KMS-11 (cell line): ENCODE data around the gene OR4N5.
"Not testable (repeated sequence)": the region's sequence is repeated elsewhere in the genome, so short reads cannot be mapped to it uniquely, and the experiment has no call there.

Source experiments
- H2AFZ ChIP-seq: fragments of 200-600 bp; sonication (generic); 2 replicates; pipeline ENCODE4 v1.6.1; 2016; ENCODE audit warnings: antibody characterized with exemption, mixed run types, low read depth
- H3K27ac ChIP-seq: fragments of 200-600 bp; sonication (generic); 2 replicates; pipeline ENCODE4 v1.6.1; 2016; ENCODE audit warnings: mild to moderate bottlenecking, mixed run types
- H3K27me3 ChIP-seq: fragments of 200-600 bp; sonication (generic); 2 replicates; pipeline ENCODE4 v1.6.1; 2017; ENCODE audit warnings: mild to moderate bottlenecking, low read depth, mixed run types, moderate library complexity; ENCODE audit not compliant: insufficient read depth
- H3K36me3 ChIP-seq: fragments of 200-600 bp; sonication (generic); 2 replicates; pipeline ENCODE4 v1.6.1; 2017; ENCODE audit warnings: mild to moderate bottlenecking, mixed run types; ENCODE audit not compliant: insufficient read depth
- H3K4me1 ChIP-seq: fragments of 200-600 bp; sonication (generic); 2 replicates; pipeline ENCODE4 v1.6.1; 2016; ENCODE audit warnings: mild to moderate bottlenecking, low read depth, mixed run types; ENCODE audit not compliant: poor library complexity, severe bottlenecking
- H3K4me2 ChIP-seq: fragments of 200-600 bp; sonication (generic); 2 replicates; pipeline ENCODE4 v1.7.0; 2016; ENCODE audit warnings: mild to moderate bottlenecking, mixed run types
- H3K4me3 ChIP-seq: fragments of 200-600 bp; sonication (generic); IDR thresholded peaks from 2 replicates; pipeline ENCODE4 v1.6.1; 2017; ENCODE audit warnings: low read depth, low read length, mixed read lengths; ENCODE audit not compliant: insufficient read depth
- H3K79me2 ChIP-seq: fragments of 200-600 bp; sonication (generic); 2 replicates; pipeline ENCODE4 v1.6.1; 2016; ENCODE audit warnings: low read depth, mixed run types; ENCODE audit not compliant: insufficient read depth
- H3K9ac ChIP-seq: fragments of 200-600 bp; sonication (generic); 2 replicates; pipeline ENCODE4 v1.6.1; 2016; ENCODE audit warnings: mild to moderate bottlenecking, mixed run types
- H4K20me1 ChIP-seq: fragments of 200-600 bp; sonication (generic); 2 replicates; pipeline ENCODE4 v1.6.1; 2016; ENCODE audit warnings: mild to moderate bottlenecking, mixed run types; ENCODE audit not compliant: insufficient read depth
- TF ChIP-seq, protein P1 (sequence below): fragments of 200-600 bp; sonication (generic); conservative IDR thresholded peaks from 2 replicates; pipeline ENCODE4 v1.6.1; 2017; ENCODE audit warnings: low read depth, mild to moderate bottlenecking, antibody characterized with exemption, low read length, moderate library complexity, mixed read lengths

OR4N5 gene, protein sequence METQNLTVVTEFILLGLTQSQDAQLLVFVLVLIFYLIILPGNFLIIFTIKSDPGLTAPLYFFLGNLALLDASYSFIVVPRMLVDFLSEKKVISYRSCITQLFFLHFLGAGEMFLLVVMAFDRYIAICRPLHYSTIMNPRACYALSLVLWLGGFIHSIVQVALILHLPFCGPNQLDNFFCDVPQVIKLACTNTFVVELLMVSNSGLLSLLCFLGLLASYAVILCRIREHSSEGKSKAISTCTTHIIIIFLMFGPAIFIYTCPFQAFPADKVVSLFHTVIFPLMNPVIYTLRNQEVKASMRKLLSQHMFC

DNA sequence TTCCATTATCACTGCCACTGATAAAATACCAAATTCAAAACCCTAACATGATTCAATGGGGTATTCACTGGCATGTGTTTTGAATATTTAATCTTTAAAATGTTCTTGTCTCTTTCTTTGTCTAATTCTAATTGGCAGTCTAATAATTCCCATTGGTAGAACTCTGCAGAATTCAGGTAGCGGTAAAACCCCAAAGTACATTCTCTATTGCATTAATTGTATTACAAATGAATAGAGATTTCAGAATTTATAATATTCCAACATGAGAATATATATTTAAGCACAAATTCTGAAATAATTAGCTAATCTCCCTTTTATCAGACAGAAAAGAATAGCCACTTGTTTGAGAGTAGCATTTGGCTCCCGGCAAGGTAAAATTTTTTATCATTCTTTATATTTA, at the start of gene OR4N5:
Gene OR4N5, plus strand, starts transcription at position 301 of the 400 bp plus-strand sequence. CDS start 4,916 bp downstream, outside the sequence.
- TF ChIP-seq, protein P1, sequence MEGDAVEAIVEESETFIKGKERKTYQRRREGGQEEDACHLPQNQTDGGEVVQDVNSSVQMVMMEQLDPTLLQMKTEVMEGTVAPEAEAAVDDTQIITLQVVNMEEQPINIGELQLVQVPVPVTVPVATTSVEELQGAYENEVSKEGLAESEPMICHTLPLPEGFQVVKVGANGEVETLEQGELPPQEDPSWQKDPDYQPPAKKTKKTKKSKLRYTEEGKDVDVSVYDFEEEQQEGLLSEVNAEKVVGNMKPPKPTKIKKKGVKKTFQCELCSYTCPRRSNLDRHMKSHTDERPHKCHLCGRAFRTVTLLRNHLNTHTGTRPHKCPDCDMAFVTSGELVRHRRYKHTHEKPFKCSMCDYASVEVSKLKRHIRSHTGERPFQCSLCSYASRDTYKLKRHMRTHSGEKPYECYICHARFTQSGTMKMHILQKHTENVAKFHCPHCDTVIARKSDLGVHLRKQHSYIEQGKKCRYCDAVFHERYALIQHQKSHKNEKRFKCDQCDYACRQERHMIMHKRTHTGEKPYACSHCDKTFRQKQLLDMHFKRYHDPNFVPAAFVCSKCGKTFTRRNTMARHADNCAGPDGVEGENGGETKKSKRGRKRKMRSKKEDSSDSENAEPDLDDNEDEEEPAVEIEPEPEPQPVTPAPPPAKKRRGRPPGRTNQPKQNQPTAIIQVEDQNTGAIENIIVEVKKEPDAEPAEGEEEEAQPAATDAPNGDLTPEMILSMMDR, result no peak
- Histone ChIP-seq H3K9ac (no peak within 1 kb of the TSS), H3K36me3 (no peaks in the 10 kb centered on the region), H3K27ac (no peak within 1 kb of the TSS), H3K4me2 (no peak within 1 kb of the TSS), H4K20me1 (no peaks in the 10 kb centered on the region), H2AFZ (no peak within 1 kb of the TSS), H3K79me2 (no peaks in the 10 kb centered on the region), H3K4me3 (no peak within 1 kb of the TSS), H3K27me3 (no peaks in the 10 kb centered on the region), H3K4me1 (no peaks in the 10 kb centered on the region)

DNA sequence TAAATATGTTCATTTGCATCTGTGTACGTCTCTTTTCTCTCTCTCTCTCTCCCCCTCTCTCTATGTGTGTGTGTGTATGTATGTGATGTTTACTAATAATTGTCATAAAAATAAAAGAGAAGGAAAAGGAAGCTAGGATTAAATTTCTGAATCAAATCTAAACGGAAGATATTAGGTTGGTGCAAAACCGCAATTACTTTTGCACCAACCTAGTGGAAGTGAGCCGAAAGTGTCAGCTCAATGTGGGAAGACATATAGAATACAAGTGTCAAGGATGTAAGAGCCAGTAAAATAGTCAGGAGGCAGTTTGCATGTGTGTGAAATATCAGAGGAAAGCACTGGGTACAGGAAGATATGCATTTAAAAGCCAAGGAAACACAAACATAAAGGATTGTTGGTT, 46.6 kb upstream of the OR4N5 start:
- Histone ChIP-seq H3K27ac (no peak overlapping the region), H3K4me3 (no peak overlapping the region), H3K4me1 (no peaks in the 10 kb centered on the region), H3K79me2 (no peaks in the 10 kb centered on the region), H3K9ac (no peak overlapping the region), H3K27me3 (no peaks in the 10 kb centered on the region), H3K36me3 (no peaks in the 10 kb centered on the region), H4K20me1 (no peaks in the 10 kb centered on the region), H2AFZ (no peak overlapping the region), H3K4me2 (no peak overlapping the region)
- TF ChIP-seq, protein P1, result no peak

DNA sequence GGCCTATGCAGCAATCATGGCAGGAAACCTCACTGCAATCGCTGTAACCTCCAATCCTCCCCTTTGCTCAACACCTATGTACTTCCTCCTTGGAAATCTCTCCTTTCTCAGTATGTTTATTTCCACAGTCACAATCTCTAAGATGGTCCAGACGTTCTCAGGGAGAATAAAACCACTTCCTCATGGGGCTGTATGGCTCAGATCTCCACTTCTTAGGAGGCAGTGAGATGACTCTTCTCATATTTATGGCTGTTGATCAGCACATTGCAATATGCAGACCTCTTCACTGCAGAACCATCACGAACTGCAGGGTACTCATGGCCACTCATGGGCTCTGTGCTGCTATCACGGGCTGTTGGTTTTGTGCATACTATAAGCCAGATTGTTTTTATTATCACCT, 45.2 kb upstream of the OR4N5 start:
- Histone ChIP-seq H3K27me3 (no peaks in the 10 kb centered on the region), H2AFZ (no peak overlapping the region), H4K20me1 (no peaks in the 10 kb centered on the region), H3K9ac (no peak overlapping the region), H3K4me3 (no peak overlapping the region), H3K4me1 (no peaks in the 10 kb centered on the region), H3K79me2 (no peaks in the 10 kb centered on the region), H3K36me3 (no peaks in the 10 kb centered on the region), H3K4me2 (no peak overlapping the region), H3K27ac (no peak overlapping the region)
- TF ChIP-seq, protein P1, result no peak

DNA sequence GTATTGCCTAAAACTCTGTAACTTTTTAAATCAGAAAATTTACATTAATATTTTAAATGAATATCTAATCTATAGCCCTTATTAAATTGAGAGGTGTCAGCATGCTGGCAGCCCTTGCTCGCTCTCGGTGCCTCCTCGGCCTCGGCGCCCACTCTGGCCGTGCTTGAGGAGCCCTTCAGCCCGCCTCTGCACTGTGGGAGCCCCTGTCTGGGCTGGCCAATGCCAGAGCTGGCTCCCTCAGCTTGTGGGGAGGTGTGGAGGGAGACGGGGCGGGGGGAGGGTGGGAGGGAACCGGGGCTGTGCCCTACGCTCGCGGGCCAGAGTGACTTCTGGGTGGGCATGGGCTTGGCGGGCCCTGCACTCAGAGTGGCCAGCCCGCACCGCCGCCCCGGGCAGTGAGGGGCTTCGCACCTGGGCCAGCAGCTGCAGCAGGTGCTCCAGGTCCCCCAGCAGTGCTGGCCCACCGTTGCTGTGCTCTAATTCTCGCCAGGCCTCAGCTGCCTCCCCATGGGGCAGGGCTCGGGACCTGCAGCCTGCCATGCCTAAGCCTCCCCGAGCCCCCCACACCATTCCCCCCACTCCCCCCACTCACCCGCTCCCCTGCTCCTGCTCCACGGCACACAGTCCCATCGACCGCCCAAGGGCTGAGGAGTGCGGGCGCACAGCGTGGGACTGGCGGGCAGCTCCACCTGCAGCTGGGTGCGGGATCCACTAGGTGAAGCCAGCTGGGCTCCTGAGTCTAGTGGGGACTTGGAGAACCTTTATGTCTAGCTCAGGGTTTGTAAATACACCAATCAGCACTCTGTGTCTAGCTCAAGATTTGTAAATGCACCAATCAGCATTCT, 39.5 kb upstream of the OR4N5 start:
- H2AFZ ChIP-seq, H3K79me2 ChIP-seq, H3K4me1 ChIP-seq, H3K36me3 ChIP-seq, H3K4me2 ChIP-seq, H3K27ac ChIP-seq, H3K9ac ChIP-seq, H3K27me3 ChIP-seq, H3K4me3 ChIP-seq, H4K20me1 ChIP-seq: not testable (repeated sequence)

DNA sequence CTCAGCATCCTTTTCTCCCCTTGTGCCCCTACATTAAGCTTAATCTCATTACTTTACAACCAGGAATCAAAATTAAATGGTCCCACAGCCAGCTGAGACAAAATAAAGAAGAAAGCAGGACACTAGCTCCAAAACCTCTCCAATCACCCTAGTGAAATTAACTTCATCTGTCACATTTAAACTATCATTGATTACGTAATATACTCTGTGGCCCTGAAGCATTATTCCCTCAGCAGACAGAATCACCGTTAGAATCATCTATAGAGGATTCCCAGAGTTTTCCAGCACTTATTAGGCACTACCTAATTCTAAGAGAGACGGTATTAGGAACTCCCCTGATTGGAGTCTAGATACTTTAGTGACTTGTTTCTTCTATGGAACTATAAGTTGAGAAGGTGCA, 28.2 kb upstream of the OR4N5 start, which contains the start of gene OR4K17:
Gene OR4K17, plus strand, starts transcription at position 302 of the 400 bp plus-strand sequence. CDS start 6,761 bp downstream, outside the sequence.
- no peak within 1 kb of the TSS for H3K4me2 ChIP-seq
- no peak within 1 kb of the TSS for H2AFZ ChIP-seq
- no peaks in the 10 kb centered on the region for H3K4me1 ChIP-seq
- H3K27me3 ChIP-seq, result no peaks in the 10 kb centered on the region
- no peaks in the 10 kb centered on the region for H4K20me1 ChIP-seq
- no peak within 1 kb of the TSS for H3K27ac ChIP-seq
- no peak within 1 kb of the TSS for H3K9ac ChIP-seq
- no peaks in the 10 kb centered on the region for H3K79me2 ChIP-seq
- H3K4me3 ChIP-seq, result no peak within 1 kb of the TSS
- H3K36me3 ChIP-seq, result no peaks in the 10 kb centered on the region
- TF ChIP-seq, protein P1, result no peak
